ENCODE measurements around the gene WDR93. TPM values are rescaled to one million over a fixed set of nuclear protein-coding genes. Genes with fewer than 3 reads are reported as not detected.

WDR93 gene
- total RNA-seq, 2 experiments from 2014 or later = not detected

- Mint-ChIP-seq H3K4me1 (ENCODE audit: low read depth) (peaks cover 1% of the 10 kb centered on the region), H3K9me3 (no peaks in the 10 kb centered on the region), H3K27me3 (peaks cover 26% of the 10 kb centered on the region), H3K36me3 (ENCODE audit: low read depth) (no peaks in the 10 kb centered on the region), H3K4me3 (no peak overlapping the region), H3K27ac (no peak overlapping the region)
- TF ChIP-seq CTCF (IDR thresholded peaks at IDR 0.05) = no peak
- intact Hi-C loops (cut with micrococcal nuclease) = no loop called here
- no peak for ATAC-seq
- DNase-seq = no peak
- ChIA-PET POLR2A (no interaction called here), CTCF (interaction anchor here (0.8 kb wide), 1 partner anchor 9 kb away, joined by 3 read pairs; no protein-coding TSS in a partner anchor)
These were observed 24.3 kb upstream of the WDR93 start for GRCh38 chr15:89666184-89666857.

- Mint-ChIP-seq H3K27me3 (peaks cover 23% of the 10 kb centered on the region), H3K9me3 (no peaks in the 10 kb centered on the region), H3K4me3 (no peak overlapping the region), H3K4me1 (ENCODE audit: low read depth) (peaks cover 4% of the 10 kb centered on the region), H3K27ac (no peak overlapping the region), H3K36me3 (ENCODE audit: low read depth) (no peaks in the 10 kb centered on the region)
- ATAC-seq (no peak), DNase-seq (no peak)
- ChIA-PET POLR2A (no interaction called here), CTCF (no interaction called here)
- no peak for TF ChIP-seq CTCF (IDR thresholded peaks at IDR 0.05)
- intact Hi-C loops (cut with micrococcal nuclease) = no loop called here
These were observed 23.5 kb upstream of the WDR93 start for GRCh38 chr15:89666858-89667705.

- no peak overlapping the region for H3K27ac Mint-ChIP-seq
- peaks cover 4% of the 10 kb centered on the region for H3K4me1 Mint-ChIP-seq (ENCODE audit: low read depth)
- DNase-seq (no peak), ATAC-seq (no peak)
- ChIA-PET CTCF (no interaction called here), POLR2A (no interaction called here)
- H3K36me3 Mint-ChIP-seq (ENCODE audit: low read depth) = no peaks in the 10 kb centered on the region
- intact Hi-C loops (cut with micrococcal nuclease) = no loop called here
- H3K27me3 Mint-ChIP-seq = peaks cover 19% of the 10 kb centered on the region
- H3K4me3 Mint-ChIP-seq = no peak overlapping the region
- TF ChIP-seq CTCF (IDR thresholded peaks at IDR 0.05) = no peak
- H3K9me3 Mint-ChIP-seq = no peaks in the 10 kb centered on the region
These were observed 23.0 kb upstream of the WDR93 start for GRCh38 chr15:89667706-89667960.

GRCh38 chr15:89668171-89668570, 22.4 kb upstream of the WDR93 start:
- no peak for ATAC-seq
- intact Hi-C loops (cut with micrococcal nuclease) = no loop called here
- ChIA-PET CTCF (interaction anchor here (0.7 kb wide), 1 partner anchor 238 kb away, joined by 3 read pairs; no protein-coding TSS in a partner anchor), POLR2A (no interaction called here)
- no peak for DNase-seq
- H3K27me3 Mint-ChIP-seq = peaks cover 18% of the 10 kb centered on the region
- no peaks in the 10 kb centered on the region for H3K36me3 Mint-ChIP-seq (ENCODE audit: low read depth)
- H3K4me1 Mint-ChIP-seq (ENCODE audit: low read depth) = peaks cover 4% of the 10 kb centered on the region
- no peaks in the 10 kb centered on the region for H3K9me3 Mint-ChIP-seq
- no peak overlapping the region for H3K4me3 Mint-ChIP-seq
- H3K27ac Mint-ChIP-seq = no peak overlapping the region
- TF ChIP-seq CTCF (IDR thresholded peaks at IDR 0.05) = no peak

- Mint-ChIP-seq H3K4me1 (ENCODE audit: low read depth) (peaks cover 4% of the 10 kb centered on the region), H3K27me3 (peaks cover 15% of the 10 kb centered on the region), H3K36me3 (ENCODE audit: low read depth) (no peaks in the 10 kb centered on the region), H3K27ac (no peak overlapping the region), H3K4me3 (no peak overlapping the region), H3K9me3 (no peaks in the 10 kb centered on the region)
- CTCF ChIA-PET = interaction anchor here (0.6 kb wide), 1 partner anchor 43 kb away, joined by 3 read pairs; no protein-coding TSS in a partner anchor
- POLR2A ChIA-PET = no interaction called here
- intact Hi-C loops (cut with micrococcal nuclease) = no loop called here
- ATAC-seq = no peak
- TF ChIP-seq CTCF (IDR thresholded peaks at IDR 0.05) = no peak
- DNase-seq = no peak
These were observed 21.2 kb upstream of the WDR93 start for GRCh38 chr15:89669309-89669865.

Measured in activated CD8-positive, alpha-beta T cell treated with anti-CD3 and anti-CD28 coated beads for 36 hours (primary cell).